ENCODE data around the gene SARS1.

DNA sequence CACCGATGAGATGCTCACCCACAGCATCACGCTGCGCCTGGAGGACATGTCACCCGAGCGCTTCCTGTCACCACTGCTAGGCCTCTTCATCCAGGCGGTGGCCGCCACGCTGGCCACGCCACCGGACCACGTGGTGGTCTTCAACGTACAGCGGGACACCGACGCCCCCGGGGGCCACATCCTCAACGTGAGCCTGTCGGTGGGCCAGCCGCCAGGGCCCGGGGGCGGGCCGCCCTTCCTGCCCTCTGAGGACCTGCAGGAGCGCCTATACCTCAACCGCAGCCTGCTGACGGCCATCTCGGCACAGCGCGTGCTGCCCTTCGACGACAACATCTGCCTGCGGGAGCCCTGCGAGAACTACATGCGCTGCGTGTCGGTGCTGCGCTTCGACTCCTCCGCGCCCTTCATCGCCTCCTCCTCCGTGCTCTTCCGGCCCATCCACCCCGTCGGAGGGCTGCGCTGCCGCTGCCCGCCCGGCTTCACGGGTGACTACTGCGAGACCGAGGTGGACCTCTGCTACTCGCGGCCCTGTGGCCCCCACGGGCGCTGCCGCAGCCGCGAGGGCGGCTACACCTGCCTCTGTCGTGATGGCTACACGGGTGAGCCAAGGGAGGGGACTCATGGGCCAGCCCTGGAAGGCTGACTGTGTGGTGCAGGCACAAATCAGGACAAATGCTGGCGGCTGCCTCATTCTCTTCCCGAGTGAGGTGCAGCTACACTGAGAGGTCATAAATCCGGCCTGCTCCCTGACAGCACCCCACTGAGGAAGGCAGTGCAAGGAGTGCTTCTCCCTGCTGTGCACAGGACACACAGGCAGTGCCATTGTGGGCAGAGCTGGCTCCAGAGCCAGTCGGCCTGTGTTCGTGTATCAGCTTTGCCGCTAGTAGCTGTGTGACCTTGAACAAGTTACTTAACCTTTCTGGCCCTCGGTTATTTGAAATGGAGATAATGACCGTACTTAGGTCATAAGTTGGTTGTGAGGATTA is 45.1 kb downstream of the SARS1 start:
- TF ChIP-seq, protein P1, sequence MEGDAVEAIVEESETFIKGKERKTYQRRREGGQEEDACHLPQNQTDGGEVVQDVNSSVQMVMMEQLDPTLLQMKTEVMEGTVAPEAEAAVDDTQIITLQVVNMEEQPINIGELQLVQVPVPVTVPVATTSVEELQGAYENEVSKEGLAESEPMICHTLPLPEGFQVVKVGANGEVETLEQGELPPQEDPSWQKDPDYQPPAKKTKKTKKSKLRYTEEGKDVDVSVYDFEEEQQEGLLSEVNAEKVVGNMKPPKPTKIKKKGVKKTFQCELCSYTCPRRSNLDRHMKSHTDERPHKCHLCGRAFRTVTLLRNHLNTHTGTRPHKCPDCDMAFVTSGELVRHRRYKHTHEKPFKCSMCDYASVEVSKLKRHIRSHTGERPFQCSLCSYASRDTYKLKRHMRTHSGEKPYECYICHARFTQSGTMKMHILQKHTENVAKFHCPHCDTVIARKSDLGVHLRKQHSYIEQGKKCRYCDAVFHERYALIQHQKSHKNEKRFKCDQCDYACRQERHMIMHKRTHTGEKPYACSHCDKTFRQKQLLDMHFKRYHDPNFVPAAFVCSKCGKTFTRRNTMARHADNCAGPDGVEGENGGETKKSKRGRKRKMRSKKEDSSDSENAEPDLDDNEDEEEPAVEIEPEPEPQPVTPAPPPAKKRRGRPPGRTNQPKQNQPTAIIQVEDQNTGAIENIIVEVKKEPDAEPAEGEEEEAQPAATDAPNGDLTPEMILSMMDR (IDR thresholded peaks at IDR 0.05) = no peak
- no peak for TF ChIP-seq POLR2A (IDR thresholded peaks at IDR 0.05)

All from esophagus squamous epithelium (tissue), 4 donors.